DOHH2 (cell line): ENCODE results near the gene CLASP1.

Experiments
- H3F3A ChIP-seq: fragments of 200-600 bp; sonication (generic), shearing (Covaris generic); 2 replicates; pipeline ENCODE4 v1.6.0; 2016; ENCODE audit warnings: antibody characterized with exemption, mild to moderate bottlenecking; ENCODE audit not compliant: control insufficient read depth, insufficient read depth
- H3K27ac ChIP-seq: fragments of 200-600 bp; sonication (generic); 2 replicates; pipeline ENCODE4 v1.5.1; 2014; ENCODE audit warnings: low read depth, mild to moderate bottlenecking, low read length, moderate library complexity
- H3K27me3 ChIP-seq: fragments of 200-600 bp; sonication (generic); 2 replicates; pipeline ENCODE4 v1.6.1; 2014; ENCODE audit warnings: mild to moderate bottlenecking, low read length, mixed read lengths; ENCODE audit not compliant: control insufficient read depth
- H3K36me3 ChIP-seq: fragments of 200-600 bp; sonication (generic); 2 replicates; pipeline ENCODE4 v1.6.1; 2014; ENCODE audit warnings: mild to moderate bottlenecking, low read length, moderate library complexity, mixed read lengths; ENCODE audit not compliant: control insufficient read depth
- H3K4me1 ChIP-seq: fragments of 200-600 bp; sonication (generic); 2 replicates; pipeline ENCODE4 v1.6.1; 2014; ENCODE audit warnings: mild to moderate bottlenecking, low read length, mixed read lengths; ENCODE audit not compliant: control insufficient read depth
- H3K4me2 ChIP-seq: fragments of 200-600 bp; sonication (generic); 2 replicates; pipeline ENCODE4 v1.6.0; 2014; ENCODE audit warnings: mild to moderate bottlenecking, low read length, moderate library complexity
- H3K4me3 ChIP-seq: fragments of 200-600 bp; sonication (generic); 2 replicates; pipeline ENCODE4 v1.5.1; 2014; ENCODE audit warnings: mild to moderate bottlenecking, low read length, mixed read lengths
- H3K79me2 ChIP-seq: fragments of 200-600 bp; sonication (generic); 2 replicates; pipeline ENCODE4 v1.6.1; 2014; ENCODE audit warnings: mild to moderate bottlenecking, low read length, mixed read lengths; ENCODE audit not compliant: control insufficient read depth
- H3K9me2 ChIP-seq: fragments of 200-600 bp; sonication (generic); replicated peaks from 2 replicates; pipeline ENCODE4 v1.6.1; 2014; ENCODE audit warnings: mild to moderate bottlenecking, low read length, mixed read lengths; ENCODE audit not compliant: control insufficient read depth
- H3K9me3 ChIP-seq: fragments of 200-600 bp; sonication (generic); 2 replicates; pipeline ENCODE4 v1.6.1; 2014; ENCODE audit warnings: antibody characterized with exemption, low read length, mixed read lengths; ENCODE audit not compliant: control insufficient read depth, insufficient read depth
- H4K20me1 ChIP-seq: fragments of 200-600 bp; sonication (generic); 2 replicates; pipeline ENCODE4 v1.6.0; 2014; ENCODE audit warnings: low read depth, mild to moderate bottlenecking, antibody characterized with exemption, low read length, moderate library complexity; ENCODE audit not compliant: control insufficient read depth, insufficient read depth
- CTCF ChIP-seq: fragments of 200-600 bp; sonication (generic); IDR thresholded peaks from one replicate; pipeline ENCODE4 v1.5.1; 2014; ENCODE audit warnings: antibody characterized with exemption, mild to moderate bottlenecking, low read depth, low read length; ENCODE audit not compliant: poor library complexity, severe bottlenecking
- EZH2phosphoT487 ChIP-seq: fragments of 200-600 bp; sonication (generic); IDR thresholded peaks from 2 replicates; pipeline ENCODE4 v1.6.1; 2017; ENCODE audit warnings: borderline replicate concordance, mild to moderate bottlenecking, antibody characterized with exemption, low read length, moderate library complexity, mixed read lengths

Gene CLASP1

GRCh38 chr2:121429119-121429903 lies 220.0 kb downstream of the CLASP1 start:
- no peaks in the 10 kb centered on the region for H3K79me2 ChIP-seq
- no peaks in the 10 kb centered on the region for H3K9me2 ChIP-seq
- peaks cover 33% of the 10 kb centered on the region for H3K36me3 ChIP-seq
- H3K27me3 ChIP-seq: no peaks in the 10 kb centered on the region
- H3K4me3 ChIP-seq: no peak overlapping the region
- no peak overlapping the region for H3K27ac ChIP-seq
- no peaks in the 10 kb centered on the region for H3K9me3 ChIP-seq
- no peaks in the 10 kb centered on the region for H3K4me1 ChIP-seq
- H3F3A ChIP-seq: no peaks in the 10 kb centered on the region
- TF ChIP-seq EZH2phosphoT487: no peak
- TF ChIP-seq CTCF: no peak
- H3K4me2 ChIP-seq: no peak overlapping the region
- no peaks in the 10 kb centered on the region for H4K20me1 ChIP-seq

DNA sequence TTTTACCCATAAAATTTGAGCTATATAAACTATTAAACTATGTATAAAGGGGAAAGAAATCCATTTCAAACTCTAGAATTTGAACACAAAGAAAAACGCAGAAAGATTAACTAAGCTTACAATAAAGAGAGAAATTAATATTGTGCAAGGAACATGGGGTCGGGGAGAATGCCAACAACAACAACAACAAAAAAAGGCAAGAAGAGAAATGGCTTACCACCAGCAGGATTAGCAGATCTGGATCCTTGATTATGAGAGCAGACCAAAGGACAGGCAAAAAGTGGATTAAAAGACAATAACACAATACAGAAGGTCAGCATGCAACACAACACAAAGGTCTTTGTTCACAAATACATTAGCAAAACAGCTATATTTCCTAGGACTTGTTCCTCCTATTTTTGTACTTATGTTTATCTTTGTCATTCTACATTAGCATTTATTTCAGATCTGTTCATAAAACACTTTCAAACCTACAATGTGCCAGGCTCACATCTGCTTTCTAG lies 222.0 kb downstream of the CLASP1 start:
- Histone ChIP-seq H3K4me1 (no peaks in the 10 kb centered on the region), H3K27me3 (no peaks in the 10 kb centered on the region), H3K36me3 (peaks cover 40% of the 10 kb centered on the region), H3K27ac (no peak overlapping the region), H3F3A (no peaks in the 10 kb centered on the region), H3K4me2 (no peak overlapping the region), H4K20me1 (no peaks in the 10 kb centered on the region), H3K9me3 (no peaks in the 10 kb centered on the region), H3K4me3 (no peak overlapping the region), H3K9me2 (no peaks in the 10 kb centered on the region), H3K79me2 (no peaks in the 10 kb centered on the region)
- no peak for TF ChIP-seq EZH2phosphoT487
- no peak for TF ChIP-seq CTCF

GRCh38 chr2:121420486-121420885 lies 228.8 kb downstream of the CLASP1 start:
- Histone ChIP-seq H3F3A (no peaks in the 10 kb centered on the region), H3K9me2 (no peaks in the 10 kb centered on the region), H3K4me1 (no peaks in the 10 kb centered on the region), H4K20me1 (no peaks in the 10 kb centered on the region), H3K27me3 (no peaks in the 10 kb centered on the region), H3K4me3 (no peak overlapping the region), H3K36me3 (peaks cover 47% of the 10 kb centered on the region), H3K79me2 (no peaks in the 10 kb centered on the region), H3K27ac (no peak overlapping the region), H3K9me3 (no peaks in the 10 kb centered on the region), H3K4me2 (no peak overlapping the region)
- TF ChIP-seq CTCF: no peak
- TF ChIP-seq EZH2phosphoT487: no peak
